Common myeloid progenitor, CD34-positive (primary cell): ENCODE results near the gene KCNS3.

Experiments
- CTCF ChIA-PET: fragments of 350-600 bp; sonication (Branson Sonifier 250); formaldehyde crosslinking; loops from one replicate; lab custom pipeline; 2021; ENCODE audit warnings: antibody characterized with exemption; lab: Charles Lee
- POLR2A ChIA-PET: fragments of 350-600 bp; sonication (Branson Sonifier 250); formaldehyde crosslinking; loops from one replicate; lab custom pipeline; 2021; ENCODE audit warnings: antibody characterized with exemption; lab: Charles Lee
- DNase-seq, 3 donors: peaks; one replicate each; pipeline versions ENCODE4 v3.0.0 to v3.0.0-alpha.2; 2013
- H3K27ac ChIP-seq, 2 experiments: 1 replicate in 1 of 2; 2 replicates in 1 of 2; pipeline ENCODE4 v1.7.0; 2013; ENCODE audit warnings: inconsistent platforms in 2 of 2, low read length in 2 of 2, mild to moderate bottlenecking in 2 of 2, low read depth in 1 of 2, moderate library complexity in 1 of 2; ENCODE audit not compliant: severe bottlenecking in 2 of 2, insufficient read depth in 1 of 2, poor library complexity in 1 of 2
- H3K27me3 ChIP-seq, 5 experiments: replicated peaks in 2 of 5; 1 replicate in 3 of 5; 2 replicates in 2 of 5; pipeline versions ENCODE4 v1.6.1 to v1.7.0; 2013; ENCODE audit warnings: low read length in 4 of 5, mild to moderate bottlenecking in 2 of 5, moderate library complexity in 2 of 5, inconsistent platforms in 1 of 5; ENCODE audit not compliant: insufficient read depth in 5 of 5, control insufficient read depth in 4 of 5
- H3K36me3 ChIP-seq, 4 experiments: 1 replicate in 2 of 4; 2 replicates in 2 of 4; pipeline versions ENCODE4 v1.6.1 to v1.7.0; 2013; ENCODE audit warnings: low read length in 3 of 4, control low read depth in 1 of 4, mild to moderate bottlenecking in 1 of 4; ENCODE audit not compliant: control insufficient read depth in 4 of 4, insufficient read depth in 4 of 4
- H3K4me1 ChIP-seq, 4 experiments: 1 replicate in 3 of 4; 2 replicates in 1 of 4; pipeline versions ENCODE4 v1.6.1 to v1.7.1; 2013; ENCODE audit warnings: low read length in 3 of 4, mild to moderate bottlenecking in 3 of 4, control low read depth in 1 of 4, inconsistent platforms in 1 of 4, moderate library complexity in 1 of 4; ENCODE audit not compliant: control insufficient read depth in 4 of 4, insufficient read depth in 4 of 4; ENCODE audit errors: control extremely low read depth in 1 of 4
- H3K4me3 ChIP-seq, 7 experiments: 1 replicate in 4 of 7; 2 replicates in 3 of 7; pipeline versions ENCODE4 v1.5.1 to v1.7.0; 2013; ENCODE audit warnings: mild to moderate bottlenecking in 7 of 7, low read length in 6 of 7, moderate library complexity in 6 of 7, inconsistent platforms in 2 of 7, low read depth in 2 of 7, control low read depth in 1 of 7; ENCODE audit not compliant: insufficient read depth in 4 of 7, control insufficient read depth in 1 of 7; ENCODE audit errors: extremely low read depth in 1 of 7
- H3K9me3 ChIP-seq, 5 experiments: 1 replicate in 4 of 5; 2 replicates in 1 of 5; pipeline versions ENCODE4 v1.6.1 to v1.7.1; 2013; ENCODE audit warnings: low read length in 4 of 5, mild to moderate bottlenecking in 2 of 5, inconsistent platforms in 1 of 5, low read depth in 1 of 5, moderate library complexity in 1 of 5; ENCODE audit not compliant: control insufficient read depth in 4 of 5, insufficient read depth in 2 of 5; ENCODE audit errors: control extremely low read depth in 1 of 5
- WGBS: methylation state at CpG from one replicate; pipeline ENCODE4 v1.1.5; 2013; ENCODE audit not compliant: insufficient coverage; 5-methylcytosine and 5-hydroxymethylcytosine counted together

The KCNS3 gene

DNA sequence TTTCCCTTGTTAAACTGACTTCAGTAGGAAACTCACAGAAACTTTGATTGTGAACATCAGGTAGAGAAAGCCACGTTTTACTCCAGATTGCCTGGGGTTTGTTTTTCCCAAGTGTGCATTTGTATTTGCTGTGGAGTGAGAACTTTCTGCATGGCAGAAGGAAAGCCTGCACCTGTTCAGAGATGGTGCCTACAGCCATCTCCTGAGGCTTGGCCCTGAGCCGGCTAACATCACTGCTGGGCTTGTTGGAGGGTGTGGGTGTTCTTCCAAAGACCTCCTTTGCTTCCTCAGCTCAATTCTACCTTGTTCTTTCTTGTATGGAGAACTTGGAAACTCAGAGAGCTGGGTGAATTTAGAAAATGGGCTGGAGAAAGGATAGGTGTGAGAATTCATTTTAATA is 16.1 kb downstream of the KCNS3 start:
- POLR2A ChIA-PET: no interaction called here
- Histone ChIP-seq H3K4me3 (no peak overlapping the region), H3K27ac (no peak overlapping the region), H3K4me1 (no peaks in the 10 kb centered on the region), H3K9me3 (peaks cover 0 to 4% (median 0%) of the 10 kb centered on the region in 5 experiments), H3K27me3 (peaks cover 0 to 9% (median 4%) of the 10 kb centered on the region in 5 experiments), H3K36me3 (no peaks in the 10 kb centered on the region)
- 50% methylated on average over 1 of the region's 2 CpGs for WGBS
- no peak for DNase-seq
- CTCF ChIA-PET: interaction anchor here (0.6 kb wide), 1 partner anchor 1469 kb away, joined by 3 read pairs; no protein-coding TSS in a partner anchor

- Histone ChIP-seq H3K27me3 (peaks cover 0 to 7% (median 3%) of the 10 kb centered on the region in 5 experiments), H3K4me1 (no peaks in the 10 kb centered on the region), H3K9me3 (no peaks in the 10 kb centered on the region), H3K27ac (no peak overlapping the region), H3K4me3 (no peak overlapping the region), H3K36me3 (no peaks in the 10 kb centered on the region)
- WGBS: 86% methylated on average over 1 of the region's 4 CpGs
- POLR2A ChIA-PET: no interaction called here
- CTCF ChIA-PET: no interaction called here
- DNase-seq: no peak
Measured at GRCh38 chr2:17899871-17900270, 21.4 kb downstream of the KCNS3 start.

- Histone ChIP-seq H3K27me3 (peaks cover 0 to 3% (median 0%) of the 10 kb centered on the region in 5 experiments), H3K4me1 (no peaks in the 10 kb centered on the region), H3K9me3 (no peaks in the 10 kb centered on the region), H3K4me3 (no peak overlapping the region), H3K36me3 (no peaks in the 10 kb centered on the region), H3K27ac (no peak overlapping the region)
- POLR2A ChIA-PET: no interaction called here
- 53% methylated on average over 5 of the region's 5 CpGs for WGBS
- CTCF ChIA-PET: interaction anchor here (1.3 kb wide), 1 partner anchor 10 kb away, joined by 3 read pairs; no protein-coding TSS in a partner anchor
- DNase-seq: no peak
Measured at GRCh38 chr2:17901246-17901645, 22.8 kb downstream of the KCNS3 start.

DNA sequence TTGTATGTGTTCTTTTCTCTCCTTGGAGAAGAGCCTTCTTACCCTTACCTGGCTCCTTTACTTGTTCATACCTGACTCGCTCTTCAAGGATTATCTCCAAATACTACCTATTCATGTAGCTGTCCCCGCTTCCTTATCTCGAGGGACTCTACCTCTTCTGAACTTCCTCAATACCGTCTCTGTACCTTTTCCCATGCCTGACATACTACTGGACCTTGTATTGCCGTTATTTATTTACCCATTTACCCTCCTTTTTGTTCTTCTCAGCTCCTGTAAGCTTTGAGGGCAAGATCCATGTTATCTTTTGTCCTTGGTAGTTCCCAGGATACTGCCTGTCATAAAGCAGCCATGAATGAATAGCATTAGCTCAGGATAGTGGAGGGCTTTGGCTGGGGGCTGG is 32.5 kb downstream of the KCNS3 start:
- no peaks in the 10 kb centered on the region for H3K36me3 ChIP-seq
- H3K27ac ChIP-seq: no peak overlapping the region
- H3K4me3 ChIP-seq: no peak overlapping the region
- ChIA-PET POLR2A (no interaction called here), CTCF (interaction anchor here (1.1 kb wide), 1 partner anchor 10 kb away, joined by 3 read pairs; no protein-coding TSS in a partner anchor)
- 71% methylated on average over 5 of the region's 5 CpGs for WGBS
- no peaks in the 10 kb centered on the region for H3K9me3 ChIP-seq
- H3K4me1 ChIP-seq: peaks cover 0 to 4% (median 0%) of the 10 kb centered on the region in 4 experiments
- peaks cover 0 to 4% (median 0%) of the 10 kb centered on the region in 5 experiments for H3K27me3 ChIP-seq
- DNase-seq: no peak

GRCh38 chr2:17911491-17912260 is 33.2 kb downstream of the KCNS3 start:
- 81% methylated on average over 2 of the region's 5 CpGs for WGBS
- CTCF ChIA-PET: interaction anchor here (1.1 kb wide), 1 partner anchor 11 kb away, joined by 3 read pairs; no protein-coding TSS in a partner anchor
- H3K4me1 ChIP-seq: peaks cover 0 to 4% (median 0%) of the 10 kb centered on the region in 4 experiments
- H3K9me3 ChIP-seq: no peaks in the 10 kb centered on the region
- H3K27me3 ChIP-seq: peaks cover 0 to 4% (median 0%) of the 10 kb centered on the region in 5 experiments
- no peaks in the 10 kb centered on the region for H3K36me3 ChIP-seq
- H3K27ac ChIP-seq: no peak overlapping the region
- H3K4me3 ChIP-seq: no peak overlapping the region
- DNase-seq: no peak
- POLR2A ChIA-PET: no interaction called here

DNA sequence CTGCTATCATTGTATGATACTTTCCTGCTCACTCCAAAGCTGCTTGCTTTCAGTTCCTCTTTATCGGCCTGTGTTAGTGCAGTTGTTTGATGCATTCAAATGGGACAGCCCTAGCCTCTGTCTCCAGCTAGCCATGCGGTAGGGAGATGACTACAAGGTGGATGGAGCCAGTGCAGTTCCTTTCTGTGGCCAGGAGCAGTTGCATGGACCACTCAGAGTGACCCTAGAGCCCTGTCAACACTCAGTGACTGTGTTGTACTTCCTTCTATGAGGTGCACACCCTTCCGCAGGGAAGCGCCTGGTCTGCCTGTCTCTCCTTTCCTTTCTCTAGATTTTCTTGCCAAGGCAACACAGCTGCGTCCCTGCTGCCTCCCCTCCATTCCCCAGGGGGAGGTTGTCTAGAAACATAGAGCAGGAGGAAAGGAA is 33.8 kb downstream of the KCNS3 start:
- no peak overlapping the region for H3K4me3 ChIP-seq
- DNase-seq: peak in 2 of 3 donors; percentile 5 to 19
- CTCF ChIA-PET: no interaction called here

GRCh38 chr2:17915099-17915498 is 36.6 kb downstream of the KCNS3 start:
- CTCF ChIA-PET: no interaction called here
- Histone ChIP-seq H3K36me3 (no peaks in the 10 kb centered on the region), H3K4me1 (peaks cover 4 to 19% (median 11%) of the 10 kb centered on the region in 4 experiments), H3K9me3 (no peaks in the 10 kb centered on the region), H3K27ac (no peak overlapping the region), H3K27me3 (no peaks in the 10 kb centered on the region), H3K4me3 (no peak overlapping the region)
- no peak for DNase-seq
- WGBS: no CpG with 5 or more reads among the region's 3 CpGs
- POLR2A ChIA-PET: no interaction called here

More for the DNA sequence above, 33.8 kb downstream of the KCNS3 start:
- 40% methylated on average over 2 of the region's 5 CpGs for WGBS
- H3K36me3 ChIP-seq: no peaks in the 10 kb centered on the region
- no peak overlapping the region for H3K27ac ChIP-seq
- H3K9me3 ChIP-seq: no peaks in the 10 kb centered on the region
- peaks cover 0 to 4% (median 0%) of the 10 kb centered on the region in 5 experiments for H3K27me3 ChIP-seq
- H3K4me1 ChIP-seq: peaks cover 0 to 4% (median 0%) of the 10 kb centered on the region in 4 experiments
- POLR2A ChIA-PET: no interaction called here
